AG08396 (cell line): ENCODE data around the gene DIS3.
"Not testable (repeated sequence)": the region's sequence is repeated elsewhere in the genome, so short reads cannot be mapped to it uniquely, and the experiment has no call there.

Source experiments
- DNase-seq: peaks from one replicate; pipeline ENCODE4 v3.0.0; 2012; ENCODE audit warnings: low spot score, mixed read lengths

Gene DIS3

DNA sequence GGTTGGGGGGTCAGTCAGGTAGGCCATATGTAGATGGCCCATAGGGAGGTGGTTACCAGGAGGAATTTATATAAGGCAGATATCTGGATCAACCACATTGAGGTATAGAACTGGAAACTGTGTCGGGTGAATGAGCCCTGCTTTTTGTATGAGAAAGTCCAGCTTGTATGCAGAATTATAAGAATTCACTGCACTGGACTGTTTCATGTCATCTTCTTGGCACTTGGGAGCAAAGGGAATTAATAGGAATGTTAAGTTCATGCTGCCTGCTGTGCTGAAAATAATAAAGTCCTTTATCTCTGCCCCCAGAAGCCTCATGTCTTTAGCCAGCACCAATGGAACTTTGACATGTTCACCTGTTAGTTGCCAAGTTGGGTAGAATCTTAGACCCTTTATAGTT is 41.7 kb downstream of the DIS3 start:
- no peak for DNase-seq

DNA sequence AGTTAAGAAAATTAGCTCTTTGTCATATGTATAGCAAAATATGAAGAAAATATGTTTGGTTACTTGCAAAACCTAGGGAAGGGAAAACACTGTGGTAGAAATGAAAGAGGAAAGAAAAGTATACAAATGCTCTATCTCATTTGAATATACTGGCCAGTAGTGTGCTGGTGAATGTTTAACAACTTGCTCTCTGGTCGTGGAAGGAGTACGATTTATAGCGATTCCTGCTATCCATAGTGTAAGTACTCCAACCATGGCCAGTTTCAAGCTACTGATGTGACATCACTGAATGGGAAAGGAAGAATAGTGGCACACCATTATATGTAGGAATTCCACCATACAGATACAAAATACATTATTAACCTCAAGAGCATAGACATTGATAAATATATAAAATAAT is 44.7 kb downstream of the DIS3 start:
- no peak for DNase-seq

DNA sequence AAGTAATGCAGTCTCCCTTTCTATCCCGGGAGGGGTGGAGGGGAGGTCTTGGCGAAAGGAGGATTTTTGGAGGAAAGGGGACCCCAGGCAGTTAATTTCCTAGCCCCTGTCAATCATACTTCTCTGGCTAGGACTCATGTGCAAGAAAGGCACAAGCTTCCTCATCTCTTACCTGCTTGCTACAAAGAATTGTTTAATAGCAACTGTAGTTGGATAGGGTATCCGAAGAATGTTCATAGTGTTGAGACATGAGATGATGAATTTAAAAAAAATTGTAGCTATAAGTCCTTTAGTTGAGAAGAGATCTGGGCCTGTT is 53.5 kb downstream of the DIS3 start:
- DNase-seq: no peak

DNA sequence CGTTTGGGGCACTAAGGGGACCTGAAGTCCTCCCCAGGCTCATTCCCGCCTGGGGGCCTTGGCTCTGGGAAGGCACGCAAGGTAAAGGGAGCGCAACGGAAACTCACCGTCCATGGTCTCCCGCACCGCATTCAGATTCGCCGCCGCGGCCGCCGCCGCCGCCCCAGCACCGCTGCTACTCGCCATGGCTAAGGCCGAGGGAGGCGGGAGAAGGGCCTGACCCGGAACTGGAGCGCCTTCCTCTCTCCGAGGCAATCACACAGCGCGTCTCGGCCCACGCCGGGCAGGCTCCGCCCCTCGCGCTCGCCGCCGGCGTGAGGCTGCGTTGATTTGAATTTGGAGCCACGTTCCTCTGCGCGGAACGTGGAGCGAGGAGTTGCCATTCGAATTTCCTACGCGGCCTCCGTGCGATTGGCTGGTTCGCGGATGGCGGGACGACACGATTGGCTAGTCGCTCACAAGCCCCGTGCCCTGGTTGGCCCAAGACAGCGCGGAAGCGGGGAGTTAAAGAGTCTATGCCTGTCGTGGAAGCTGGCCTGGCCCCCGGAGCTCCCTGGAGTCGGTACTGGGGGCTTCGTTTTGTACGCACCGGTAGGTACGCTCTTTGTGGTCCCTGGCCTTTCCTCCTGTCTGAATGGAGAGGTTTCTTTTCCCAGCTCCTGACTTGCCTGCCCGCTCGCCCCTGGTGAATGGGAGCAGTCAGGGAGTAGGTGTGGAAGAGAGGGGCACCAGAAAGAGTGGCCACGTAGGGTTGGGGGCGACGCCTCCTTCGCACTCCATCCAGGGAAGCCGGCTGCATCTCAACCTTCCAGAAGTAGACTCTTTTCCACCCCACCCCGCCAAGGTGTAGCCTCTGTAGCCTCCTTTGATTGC is 54.0 kb downstream of the DIS3 start, which contains the start of the genes BORA and MZT1:
Gene BORA (plus strand): TSS at position 507 of the 873 bp plus-strand sequence. CDS start 1,018 bp downstream, outside the sequence.
Gene MZT1 (minus strand): TSS at position 213 of the 873 bp plus-strand sequence. CDS start 27 bp downstream, at position 186.
- DNase-seq: peak; percentile 95

DNA sequence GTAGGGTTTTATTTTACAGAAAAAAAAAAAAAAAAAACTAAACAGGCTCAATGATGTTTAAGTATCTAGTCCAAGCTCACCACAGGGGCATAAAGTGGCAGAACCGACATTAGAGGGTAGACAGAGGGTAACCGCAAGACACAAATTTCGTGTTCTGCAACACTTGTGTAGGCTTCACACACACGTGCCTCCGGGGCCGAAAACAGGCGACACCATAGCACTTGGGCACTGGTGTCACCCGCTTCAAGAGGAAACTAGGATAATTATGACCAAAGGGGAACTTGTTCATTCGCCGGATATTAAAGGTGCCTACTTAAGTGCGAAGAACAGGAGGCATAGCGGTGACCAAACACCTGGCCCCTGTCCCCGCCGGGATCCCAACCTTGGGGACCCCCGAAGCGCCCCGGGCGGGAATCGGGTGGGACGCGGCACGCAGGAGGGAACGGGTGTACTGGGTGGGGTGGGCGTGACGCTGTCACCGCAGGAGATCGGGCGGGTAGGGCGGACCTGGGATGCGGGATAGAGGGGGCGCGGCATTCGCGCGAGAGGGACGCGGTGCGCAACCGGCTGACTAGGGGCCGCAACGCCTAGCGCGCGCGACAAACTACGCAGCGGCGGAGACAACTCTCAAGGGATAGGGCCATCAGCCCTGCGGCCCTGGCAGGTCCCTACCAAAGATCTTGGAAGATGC is 54.8 kb downstream of the DIS3 start:
- DNase-seq: peak; percentile 45

DNA sequence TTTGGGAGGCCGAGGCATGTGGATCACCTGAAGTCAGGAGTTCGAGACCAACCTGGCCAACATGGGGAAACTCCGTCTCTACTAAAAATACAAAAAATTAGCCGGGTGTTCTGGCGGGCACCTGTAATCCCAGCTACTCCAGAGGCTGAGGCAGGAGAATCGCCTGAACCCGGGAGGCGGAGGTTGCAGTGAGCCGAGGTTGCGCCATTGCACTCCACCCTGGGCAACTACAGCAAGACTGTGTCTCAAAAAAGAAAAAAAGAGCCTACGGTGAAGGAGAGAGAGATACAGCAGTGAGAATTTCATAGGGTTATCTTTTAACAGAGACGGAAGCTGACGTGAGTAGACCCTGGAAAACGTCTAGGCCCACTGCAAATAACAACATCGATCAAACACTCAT is 55.5 kb downstream of the DIS3 start:
- DNase-seq: not testable (repeated sequence)

DNA sequence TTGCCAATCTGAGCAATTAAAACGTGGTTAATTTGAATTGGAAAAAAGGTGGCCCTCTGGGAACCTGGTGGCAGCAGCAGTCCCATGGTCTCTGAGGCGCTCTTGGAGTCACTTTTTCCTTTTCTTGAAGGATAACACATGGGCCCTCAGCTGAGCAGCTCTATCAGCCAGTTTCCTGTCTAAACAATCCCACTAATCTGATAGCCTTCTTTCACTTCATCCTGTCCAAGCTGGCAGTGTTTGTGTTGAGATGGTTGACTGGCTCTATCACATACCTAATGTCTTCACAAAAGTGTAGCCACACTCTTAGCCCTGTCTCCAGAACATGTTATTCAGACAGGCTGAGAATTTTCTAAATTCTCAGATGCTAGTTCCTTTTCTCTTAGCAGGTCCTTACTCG is 64.9 kb downstream of the DIS3 start:
- no peak for DNase-seq
